HG03103 (cell line): ENCODE results near the gene MPP4.

Experiments used
- ATAC-seq: cut with Tn5 transposase; IDR thresholded peaks from one replicate; pipeline ENCODE4 v1.9.1; 2021; ENCODE audit warnings: low read depth; ENCODE audit not compliant: unreplicated experiment

MPP4 gene, protein sequence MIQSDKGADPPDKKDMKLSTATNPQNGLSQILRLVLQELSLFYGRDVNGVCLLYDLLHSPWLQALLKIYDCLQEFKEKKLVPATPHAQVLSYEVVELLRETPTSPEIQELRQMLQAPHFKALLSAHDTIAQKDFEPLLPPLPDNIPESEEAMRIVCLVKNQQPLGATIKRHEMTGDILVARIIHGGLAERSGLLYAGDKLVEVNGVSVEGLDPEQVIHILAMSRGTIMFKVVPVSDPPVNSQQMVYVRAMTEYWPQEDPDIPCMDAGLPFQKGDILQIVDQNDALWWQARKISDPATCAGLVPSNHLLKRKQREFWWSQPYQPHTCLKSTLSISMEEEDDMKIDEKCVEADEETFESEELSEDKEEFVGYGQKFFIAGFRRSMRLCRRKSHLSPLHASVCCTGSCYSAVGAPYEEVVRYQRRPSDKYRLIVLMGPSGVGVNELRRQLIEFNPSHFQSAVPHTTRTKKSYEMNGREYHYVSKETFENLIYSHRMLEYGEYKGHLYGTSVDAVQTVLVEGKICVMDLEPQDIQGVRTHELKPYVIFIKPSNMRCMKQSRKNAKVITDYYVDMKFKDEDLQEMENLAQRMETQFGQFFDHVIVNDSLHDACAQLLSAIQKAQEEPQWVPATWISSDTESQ

GRCh38 chr2:201698588-201699226, at the start of gene MPP4:
Gene MPP4, minus strand, starts transcription at chr2:201698644. Its CDS starts 4,690 bp downstream, at chr2:201693954.
- ATAC-seq: no peak

- no peak for ATAC-seq
These were observed 48.1 kb upstream of the MPP4 start for GRCh38 chr2:201746551-201746950.

DNA sequence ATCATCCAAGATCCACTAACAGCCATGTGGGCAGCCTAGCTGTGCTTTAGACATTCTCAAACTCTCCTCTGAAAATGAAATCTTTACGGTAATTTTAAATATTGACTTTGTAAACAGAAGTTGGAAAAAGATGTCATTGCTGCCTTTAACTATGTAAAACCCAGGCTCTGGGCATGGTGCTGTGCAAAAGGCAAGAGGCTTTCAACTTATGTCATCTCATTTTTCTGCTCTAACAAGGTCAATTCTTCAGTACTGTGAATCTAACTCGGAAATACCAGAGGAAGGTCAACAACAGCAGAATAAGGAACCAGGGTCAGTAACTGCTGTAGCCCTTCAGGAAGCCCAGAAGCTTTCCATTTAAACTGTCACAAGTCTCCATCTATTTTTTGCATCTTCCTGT, 37.0 kb upstream of the MPP4 start:
- no peak for ATAC-seq

GRCh38 chr2:201734111-201734510, 35.7 kb upstream of the MPP4 start:
- no peak for ATAC-seq

DNA sequence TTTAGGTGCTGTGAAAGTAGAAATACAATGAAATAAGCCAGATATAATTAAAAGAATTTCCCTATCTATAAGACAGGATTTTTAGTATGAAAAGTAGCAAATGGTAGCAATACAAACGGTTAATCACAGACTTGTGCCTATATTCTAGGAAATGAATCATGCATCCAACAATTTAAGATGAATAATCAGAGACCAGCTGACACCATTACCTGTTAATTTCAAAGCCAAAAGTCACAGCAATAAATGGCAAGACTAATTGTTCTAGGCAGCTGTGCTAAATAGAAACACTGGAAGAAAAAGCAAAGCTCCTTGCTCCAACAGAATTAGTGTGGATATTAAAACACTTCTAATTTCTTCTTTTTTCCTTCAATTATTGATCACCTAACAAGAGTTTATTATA, 35.1 kb upstream of the MPP4 start:
- ATAC-seq: no peak

DNA sequence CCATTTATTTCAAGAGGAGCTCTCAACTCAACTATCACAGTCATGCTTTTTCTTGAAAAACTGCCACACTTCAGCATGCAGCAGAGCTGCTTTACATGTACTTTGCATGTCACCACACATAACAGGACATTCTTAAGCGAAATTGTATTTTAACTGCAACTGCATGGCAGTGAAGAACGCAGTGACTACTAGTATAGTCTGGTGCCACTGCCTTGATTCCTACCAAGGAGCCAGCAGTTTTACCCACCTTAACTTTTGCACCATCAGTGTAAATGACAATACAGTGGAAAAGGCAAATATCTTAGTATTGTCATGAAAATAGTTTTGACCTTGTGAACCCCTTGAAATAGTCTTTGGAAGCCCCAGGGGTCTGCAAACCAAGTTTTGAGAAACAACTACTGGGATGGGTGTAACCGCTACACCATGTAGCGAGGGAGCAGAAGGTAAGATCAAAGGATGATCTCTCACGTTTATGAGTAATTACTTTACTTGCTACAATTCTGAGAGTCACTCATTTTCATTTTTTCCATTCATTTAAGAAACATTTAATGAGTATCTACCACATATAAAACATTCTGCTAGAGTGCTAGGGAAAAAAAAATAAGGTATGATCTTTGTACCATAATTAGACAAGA, 32.3 kb upstream of the MPP4 start:
- no peak for ATAC-seq

- no peak for ATAC-seq
These were observed 17.0 kb upstream of the MPP4 start for GRCh38 chr2:201715459-201715858.

GRCh38 chr2:201712726-201713125, 14.3 kb upstream of the MPP4 start:
- no peak for ATAC-seq

GRCh38 chr2:201709747-201710146, 11.3 kb upstream of the MPP4 start:
- ATAC-seq: no peak

DNA sequence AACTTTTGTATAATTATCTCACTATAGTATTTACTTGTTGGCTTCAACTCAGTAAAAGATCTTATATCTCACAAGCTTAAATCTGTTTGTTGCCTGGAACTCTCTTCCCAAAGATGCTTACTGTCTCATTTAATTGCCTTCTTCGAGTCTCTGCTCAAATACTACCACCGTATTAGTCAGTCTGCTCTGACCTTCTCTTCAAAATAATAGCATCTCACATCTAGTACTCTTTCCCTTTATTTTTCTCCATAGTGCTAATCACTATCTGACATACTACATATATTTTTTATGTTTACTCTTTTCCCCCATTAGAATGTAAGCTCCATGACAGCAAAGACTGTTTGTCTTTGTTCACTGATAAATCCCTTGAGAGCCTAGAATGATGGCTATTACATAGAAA, 10.6 kb upstream of the MPP4 start:
- no peak for ATAC-seq

- ATAC-seq: no peak
These were observed 9.3 kb upstream of the MPP4 start for GRCh38 chr2:201707753-201708152.

GRCh38 chr2:201707142-201707541, 8.7 kb upstream of the MPP4 start:
- ATAC-seq: no peak

DNA sequence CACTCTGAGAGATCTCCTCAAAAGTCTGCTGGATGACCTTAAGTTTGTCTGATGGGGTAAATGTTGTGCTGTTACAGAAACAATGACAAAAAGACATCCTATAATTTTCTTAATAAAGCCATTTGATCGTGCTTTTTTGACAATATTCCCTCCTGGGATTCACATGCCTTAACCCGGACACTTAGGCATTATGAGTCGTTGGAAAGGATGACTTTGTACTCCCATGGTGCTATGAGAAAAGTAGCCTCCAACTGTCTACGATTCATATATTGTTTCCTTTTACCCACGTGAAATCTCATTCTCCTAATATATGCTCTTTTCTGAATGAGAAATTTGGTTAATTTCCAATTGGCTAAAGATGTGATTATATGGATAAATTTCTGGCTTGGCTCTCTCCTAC, 6.1 kb upstream of the MPP4 start:
- no peak for ATAC-seq

- no peak for ATAC-seq
These were observed 3.2 kb upstream of the MPP4 start for GRCh38 chr2:201701646-201702045.

GRCh38 chr2:201699416-201699815, 972 bp upstream of the MPP4 start:
- no peak for ATAC-seq

- no peak for ATAC-seq
These were observed 545 bp downstream of the MPP4 start for GRCh38 chr2:201697899-201698298.

- no peak for ATAC-seq
These were observed 2.2 kb downstream of the MPP4 start for GRCh38 chr2:201696151-201696659.

GRCh38 chr2:201685156-201685555, 13.3 kb downstream of the MPP4 start:
- ATAC-seq: no peak

GRCh38 chr2:201680743-201681142, 17.7 kb downstream of the MPP4 start:
- no peak for ATAC-seq

GRCh38 chr2:201678401-201678800, 20.0 kb downstream of the MPP4 start:
- ATAC-seq: no peak

DNA sequence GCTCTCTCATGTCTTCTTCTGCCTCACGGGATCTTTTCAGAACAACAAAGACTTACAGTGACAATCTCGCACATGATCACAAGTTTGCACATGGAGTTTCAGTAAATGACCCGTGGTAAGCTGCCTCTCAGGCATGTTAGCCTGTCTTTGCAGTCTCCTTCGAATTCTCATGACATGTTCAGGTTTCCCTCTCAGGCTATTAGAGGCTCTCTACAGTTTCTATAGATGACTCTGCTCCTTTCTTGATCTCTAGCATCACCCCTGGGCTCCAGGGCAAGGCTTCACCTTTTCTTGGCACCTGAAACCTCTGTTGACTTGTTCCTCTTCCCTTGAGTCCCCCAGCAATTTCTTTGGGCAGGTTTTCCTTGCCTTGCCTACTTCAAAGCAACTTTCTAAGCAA, 23.0 kb downstream of the MPP4 start:
- no peak for ATAC-seq
